Left ventricle myocardium inferior (tissue), 1 donor: ENCODE data around the gene MPLKIP. TPM values are rescaled to one million over a fixed set of nuclear protein-coding genes. Genes with fewer than 3 reads are reported as not detected.
"Not testable (repeated sequence)": the region's sequence is repeated elsewhere in the genome, so short reads cannot be mapped to it uniquely, and the experiment has no call there.

Experiments
- DNase-seq: peaks from one replicate; pipeline ENCODE4 v3.0.0-alpha.2; 2020
- H3K27ac ChIP-seq: fragments of 200-600 bp; replicated peaks from 2 replicates; pipeline ENCODE4 v1.8.0; 2021
- H3K27me3 ChIP-seq: fragments of 200-600 bp; 2 replicates; pipeline ENCODE4 v1.8.0; 2021; ENCODE audit warnings: low read depth
- H3K36me3 ChIP-seq: fragments of 200-600 bp; 2 replicates; pipeline ENCODE4 v1.8.0; 2021
- H3K4me1 ChIP-seq: fragments of 200-600 bp; 2 replicates; pipeline ENCODE4 v1.8.0; 2021
- H3K4me3 ChIP-seq: fragments of 200-600 bp; 2 replicates; pipeline ENCODE4 v1.8.0; 2021; ENCODE audit warnings: mild to moderate bottlenecking, moderate library complexity
- H3K9me3 ChIP-seq: fragments of 200-600 bp; replicated peaks from 2 replicates; pipeline ENCODE4 v1.8.0; 2021
- intact Hi-C: fragments of 100-400 bp; cut with micrococcal nuclease; formaldehyde crosslinking; loops from one replicate; pipeline ENCODE4 v1.11.0; 2022
- total RNA-seq: library from RNA; stranded (reverse); fragmentation: NEBNext Ultra II Directional; extraction: Animal tissue kit (Norgen Biotek cat#: 25700); gene quantifications from one replicate; pipeline ENCODE4 v1.2.1, GENCODE V29; 2021
- TF ChIP-seq, protein P1 (sequence below): fragments of 200-600 bp; IDR thresholded peaks from 2 replicates; pipeline ENCODE4 v1.8.0; 2021; ENCODE audit warnings: antibody characterized with exemption, mild to moderate bottlenecking, borderline replicate concordance
- donor health status: DM: no; HTN: yes; CAD: no; lungs with severe emphysema.

Gene MPLKIP
- total RNA-seq, 1 donor from 2014 or later = 16.2 TPM

DNA sequence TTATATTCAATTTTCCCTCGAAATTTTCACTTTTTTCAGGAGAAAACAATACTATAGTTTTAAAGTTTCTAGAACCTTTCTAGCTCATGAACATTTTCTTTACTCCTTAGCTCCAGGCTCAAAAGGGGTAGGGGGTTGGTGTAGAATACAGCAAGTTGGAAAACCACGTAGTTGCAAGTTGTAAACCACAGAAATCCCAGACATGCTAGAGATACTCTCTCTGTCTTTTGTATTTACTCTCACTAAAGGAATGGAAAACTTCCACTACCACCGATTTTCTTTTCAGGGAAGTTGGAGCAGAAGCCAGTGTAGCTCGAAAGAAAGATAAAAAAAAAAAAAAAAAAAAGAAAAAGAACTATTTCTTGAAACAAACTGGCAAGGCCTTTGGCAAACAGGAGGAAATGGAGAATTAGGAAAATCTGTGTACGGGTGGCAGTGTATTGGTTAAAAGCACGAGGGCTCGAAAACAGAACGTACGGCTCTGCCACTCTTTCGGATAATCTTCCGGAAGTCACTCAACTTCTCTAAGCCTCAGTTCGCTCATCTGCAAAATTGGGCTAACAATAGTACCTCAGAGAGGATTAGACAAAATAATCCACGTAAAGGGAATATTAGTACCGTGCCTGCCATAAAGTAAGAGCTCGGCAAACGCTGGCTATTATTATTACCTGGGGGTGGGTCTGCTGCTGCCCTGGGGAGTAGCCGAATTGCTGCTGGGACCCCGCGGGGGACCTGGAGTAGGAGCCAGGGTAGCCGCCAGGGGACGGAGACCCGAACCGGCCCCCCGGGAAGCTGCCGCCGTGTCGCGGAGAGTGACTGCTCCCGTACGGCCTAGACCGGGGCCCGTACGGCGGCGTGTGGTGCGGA lies 628 bp downstream of the MPLKIP start:
- Histone ChIP-seq H3K4me3 (peak overlapping the region; percentile 96), H3K4me1 (peaks cover 55% of the 10 kb centered on the region), H3K36me3 (no peaks in the 10 kb centered on the region), H3K27me3 (no peaks in the 10 kb centered on the region), H3K9me3 (no peaks in the 10 kb centered on the region), H3K27ac (peak overlapping the region; percentile 94)
- intact Hi-C loops = no loop called here
- DNase-seq = no peak
- TF ChIP-seq, protein P1, sequence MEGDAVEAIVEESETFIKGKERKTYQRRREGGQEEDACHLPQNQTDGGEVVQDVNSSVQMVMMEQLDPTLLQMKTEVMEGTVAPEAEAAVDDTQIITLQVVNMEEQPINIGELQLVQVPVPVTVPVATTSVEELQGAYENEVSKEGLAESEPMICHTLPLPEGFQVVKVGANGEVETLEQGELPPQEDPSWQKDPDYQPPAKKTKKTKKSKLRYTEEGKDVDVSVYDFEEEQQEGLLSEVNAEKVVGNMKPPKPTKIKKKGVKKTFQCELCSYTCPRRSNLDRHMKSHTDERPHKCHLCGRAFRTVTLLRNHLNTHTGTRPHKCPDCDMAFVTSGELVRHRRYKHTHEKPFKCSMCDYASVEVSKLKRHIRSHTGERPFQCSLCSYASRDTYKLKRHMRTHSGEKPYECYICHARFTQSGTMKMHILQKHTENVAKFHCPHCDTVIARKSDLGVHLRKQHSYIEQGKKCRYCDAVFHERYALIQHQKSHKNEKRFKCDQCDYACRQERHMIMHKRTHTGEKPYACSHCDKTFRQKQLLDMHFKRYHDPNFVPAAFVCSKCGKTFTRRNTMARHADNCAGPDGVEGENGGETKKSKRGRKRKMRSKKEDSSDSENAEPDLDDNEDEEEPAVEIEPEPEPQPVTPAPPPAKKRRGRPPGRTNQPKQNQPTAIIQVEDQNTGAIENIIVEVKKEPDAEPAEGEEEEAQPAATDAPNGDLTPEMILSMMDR = no peak

DNA sequence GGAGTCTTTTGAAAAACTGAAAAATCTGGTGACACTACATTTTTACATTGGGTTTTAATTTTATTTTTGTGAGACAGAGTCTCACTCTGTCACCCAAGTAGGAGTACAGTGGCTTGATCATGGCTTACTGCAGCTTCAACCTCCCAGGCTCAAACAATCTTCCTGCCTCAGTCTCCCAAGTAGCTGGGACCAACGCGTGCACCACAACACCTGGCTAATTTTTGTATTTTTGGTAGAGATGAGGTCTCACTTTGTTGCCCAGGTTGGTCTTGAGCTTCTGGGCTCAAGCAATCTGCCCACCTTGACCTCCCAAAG lies 11.5 kb downstream of the MPLKIP start:
- TF ChIP-seq, protein P1 = no peak
- Histone ChIP-seq H3K36me3 (peaks cover 4% of the 10 kb centered on the region), H3K4me3 (no peak overlapping the region), H3K27me3 (no peaks in the 10 kb centered on the region), H3K27ac (no peak overlapping the region), H3K4me1 (peaks cover 2% of the 10 kb centered on the region), H3K9me3 (no peaks in the 10 kb centered on the region)
- intact Hi-C loops = no loop called here
- no peak for DNase-seq

DNA sequence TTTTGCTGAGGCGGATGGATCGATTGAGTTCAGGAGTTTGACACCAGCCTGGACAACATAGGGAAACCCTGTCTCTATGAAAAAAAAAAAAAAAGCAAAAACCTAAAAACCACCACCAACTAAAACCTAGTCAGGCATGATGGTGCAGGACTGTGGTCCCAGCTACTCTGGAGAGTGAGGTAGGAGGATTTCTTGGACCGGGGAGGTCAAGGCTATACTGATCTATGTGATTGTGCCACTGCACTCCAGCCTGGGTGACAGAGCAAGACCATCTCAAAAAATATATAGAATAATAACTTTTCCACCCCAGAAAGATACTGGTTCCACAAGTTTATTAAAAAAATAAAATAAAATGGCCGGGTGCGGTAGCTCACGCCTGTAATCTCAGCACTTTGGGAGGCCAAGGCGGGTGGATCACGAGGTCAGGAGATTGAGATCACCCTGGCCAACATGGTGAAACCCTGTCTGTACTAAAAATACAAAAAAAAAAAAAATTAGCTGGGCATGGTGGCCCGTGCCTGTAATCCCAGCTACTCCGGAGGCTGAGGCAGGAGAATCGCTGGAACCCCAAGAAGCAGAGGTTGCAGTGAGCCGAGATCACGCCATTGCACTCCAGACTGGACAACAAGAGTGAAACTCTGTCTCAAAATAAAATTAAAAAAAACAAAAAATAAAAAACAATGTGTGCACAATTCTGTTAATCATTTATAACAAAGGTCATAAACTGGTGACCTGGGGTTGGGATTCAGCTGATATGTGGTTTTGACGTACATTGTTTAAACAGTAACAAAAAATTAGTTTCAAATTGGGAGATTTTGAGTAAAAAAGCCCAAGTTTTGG lies 12.1 kb downstream of the MPLKIP start:
- H3K9me3 ChIP-seq, H3K4me1 ChIP-seq, H3K36me3 ChIP-seq, H3K27ac ChIP-seq, intact Hi-C loops, DNase-seq, H3K27me3 ChIP-seq, H3K4me3 ChIP-seq: not testable (repeated sequence)

DNA sequence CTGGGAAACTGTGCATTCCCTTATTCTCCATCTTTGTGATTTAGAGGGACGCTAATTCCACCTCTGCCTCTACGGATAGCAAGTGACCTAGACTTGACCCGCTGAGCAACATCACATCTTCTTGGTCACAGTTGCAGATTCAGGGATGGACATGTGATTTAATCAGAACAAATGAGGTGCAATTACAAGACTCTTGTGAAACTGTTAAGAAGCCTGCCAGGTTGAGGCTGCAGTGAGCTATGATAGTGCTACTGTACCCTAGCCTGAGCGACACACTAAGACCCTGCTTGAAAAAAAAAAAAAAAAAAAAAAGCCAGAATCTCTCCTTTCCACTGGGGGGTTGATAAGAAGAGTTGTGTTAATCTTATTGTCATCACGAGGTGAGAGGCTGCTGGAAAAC lies 14.4 kb downstream of the MPLKIP start:
- Histone ChIP-seq H3K27me3 (no peaks in the 10 kb centered on the region), H3K36me3 (peaks cover 4% of the 10 kb centered on the region), H3K9me3 (no peaks in the 10 kb centered on the region), H3K27ac (no peak overlapping the region), H3K4me3 (no peak overlapping the region), H3K4me1 (no peaks in the 10 kb centered on the region)
- TF ChIP-seq, protein P1 = no peak
- intact Hi-C loops = no loop called here
- no peak for DNase-seq

DNA sequence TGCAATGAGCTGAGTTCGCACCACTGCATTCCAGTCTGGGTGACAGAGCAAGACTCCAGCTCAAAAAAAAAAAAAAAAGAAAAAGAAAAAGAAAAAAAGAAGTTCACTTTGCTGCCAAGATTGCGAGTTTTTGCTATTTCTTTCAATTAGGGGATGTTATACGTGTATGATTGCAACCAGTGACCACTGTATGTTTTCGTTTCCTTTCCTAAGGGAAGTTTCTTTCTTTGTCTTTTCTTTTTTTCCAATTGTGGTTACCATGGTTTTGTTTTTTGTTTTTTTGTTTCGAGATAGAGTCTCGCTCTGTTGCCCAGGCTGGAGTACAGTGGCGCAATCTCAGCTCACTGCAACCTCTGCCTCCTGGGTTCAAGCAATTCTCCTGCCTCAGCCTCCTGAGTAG lies 16.2 kb downstream of the MPLKIP start:
- H3K9me3 ChIP-seq, H3K4me1 ChIP-seq, intact Hi-C loops, DNase-seq, H3K4me3 ChIP-seq, H3K36me3 ChIP-seq, H3K27me3 ChIP-seq, H3K27ac ChIP-seq: not testable (repeated sequence)

DNA sequence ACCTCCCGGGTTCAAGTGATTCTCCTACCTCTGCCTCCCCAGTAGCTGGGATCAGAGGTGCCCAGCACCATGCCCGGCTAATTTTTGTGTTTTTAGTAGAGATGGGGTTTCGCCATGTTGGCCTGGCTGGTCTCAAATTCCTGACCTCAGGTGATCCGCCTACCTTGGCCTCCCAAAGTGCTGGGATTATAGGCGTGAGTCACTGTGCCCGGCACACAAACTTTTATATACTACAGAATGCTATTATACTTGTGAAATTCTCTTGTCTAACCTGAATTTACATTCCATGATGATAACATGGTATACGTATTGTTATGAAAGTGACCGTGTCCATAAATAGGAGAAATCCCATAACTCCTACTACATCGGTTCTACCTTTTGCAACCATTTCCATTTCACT lies 17.2 kb downstream of the MPLKIP start:
- H3K4me3 ChIP-seq, H3K9me3 ChIP-seq, H3K36me3 ChIP-seq, intact Hi-C loops, DNase-seq, H3K4me1 ChIP-seq, H3K27me3 ChIP-seq, H3K27ac ChIP-seq: not testable (repeated sequence)

DNA sequence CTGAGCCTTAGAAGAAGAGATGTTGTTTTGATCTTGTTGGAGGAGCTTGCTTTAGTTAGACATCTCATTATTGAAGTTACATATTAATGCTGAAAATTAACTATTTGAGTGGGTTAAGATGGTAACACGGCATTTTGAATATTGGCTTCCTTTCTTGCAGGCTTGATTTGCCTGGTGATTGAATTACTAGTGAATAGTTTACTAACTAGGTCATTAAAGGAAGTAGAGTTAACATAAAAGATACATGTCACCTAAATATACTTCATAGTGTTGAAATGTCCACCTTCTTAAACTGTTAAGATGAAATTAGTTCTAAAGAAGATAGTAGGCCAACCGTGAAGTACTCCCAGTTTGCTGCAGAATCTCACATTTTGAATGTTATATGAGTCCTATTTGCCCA lies 18.5 kb downstream of the MPLKIP start:
- DNase-seq = no peak
- no peaks in the 10 kb centered on the region for H3K4me1 ChIP-seq
- intact Hi-C loops = no loop called here
- H3K27ac ChIP-seq = no peak overlapping the region
- H3K9me3 ChIP-seq = peaks cover 7% of the 10 kb centered on the region
- TF ChIP-seq, protein P1 = no peak
- H3K27me3 ChIP-seq = no peaks in the 10 kb centered on the region
- no peaks in the 10 kb centered on the region for H3K36me3 ChIP-seq
- no peak overlapping the region for H3K4me3 ChIP-seq
